ENCODE data around the gene CCDC27. TPM values are rescaled to one million over a fixed set of nuclear protein-coding genes. Genes with fewer than 3 reads are reported as not detected.

CCDC27 gene
- total and polyA plus RNA-seq, 2 of the 13 experiments (the other 11 are each of a cell fraction or from before 2014, with no cell fraction given) = not detected

GRCh38 chr1:3796215-3797061, 44.2 kb downstream of the CCDC27 start, which contains the start of gene LRRC47 (continued):
- TF ChIP-seq ZNF317 (CRISPR knock-in tag; IDR thresholded peaks at IDR 0.05) (no peak), SMAD1 (CRISPR knock-in tag; IDR thresholded peaks at IDR 0.05; ENCODE audit: borderline replicate concordance, low read depth) (peak; percentile 52; the same call in 1 of the 2 replicates), PRPF4 (IDR thresholded peaks at IDR 0.05; ENCODE audit: low read depth, low read length, poor library complexity, severe bottlenecking) (no peak), KLF15 (CRISPR knock-in tag; IDR thresholded peaks at IDR 0.05; ENCODE audit: borderline replicate concordance) (no peak; the same call in 1 of the 2 replicates), ZMYM2 (CRISPR knock-in tag; IDR thresholded peaks at IDR 0.05) (no peak), ZNF24 (IDR thresholded peaks at IDR 0.05) (no peak), FOSL1 (CRISPR knock-in tag; IDR thresholded peaks at IDR 0.05; ENCODE audit: borderline replicate concordance) (no peak), BATF2 (CRISPR knock-in tag; IDR thresholded peaks at IDR 0.05) (0 out of 2 replicates have a peak, but pooled peaks have one; percentile 35), RARG (CRISPR knock-in tag; IDR thresholded peaks at IDR 0.05; ENCODE audit: low read depth) (no peak), ZNF282 (IDR thresholded peaks at IDR 0.05; ENCODE audit: partially characterized antibody) (no peak), ZNF761 (CRISPR knock-in tag; conservative IDR thresholded peaks at IDR 0.05) (no peak), HDAC1 (CRISPR knock-in tag; IDR thresholded peaks at IDR 0.05) (peak; percentile 94), ARID4A (CRISPR knock-in tag; IDR thresholded peaks at IDR 0.05; ENCODE audit: borderline replicate concordance) (peak; percentile 95; the same call in 1 of the 2 replicates), BRF2 (CRISPR knock-in tag; IDR thresholded peaks at IDR 0.05) (no peak), IKZF5 (CRISPR knock-in tag; IDR thresholded peaks at IDR 0.05) (peak; percentile 91; the same call in 1 of the 2 replicates), TSC22D2 (CRISPR knock-in tag; IDR thresholded peaks at IDR 0.05; ENCODE audit: borderline replicate concordance) (no peak), GATAD1 (CRISPR knock-in tag; IDR thresholded peaks at IDR 0.05) (peak; percentile 97), RFXAP (CRISPR knock-in tag; IDR thresholded peaks at IDR 0.05; ENCODE audit: borderline replicate concordance) (peak; percentile 68; the same call in 1 of the 2 replicates), MED1 (CRISPR knock-in tag; IDR thresholded peaks at IDR 0.05) (peak; percentile 72; the same call in 1 of the 2 replicates)
- TF ChIP-seq, protein P1, sequence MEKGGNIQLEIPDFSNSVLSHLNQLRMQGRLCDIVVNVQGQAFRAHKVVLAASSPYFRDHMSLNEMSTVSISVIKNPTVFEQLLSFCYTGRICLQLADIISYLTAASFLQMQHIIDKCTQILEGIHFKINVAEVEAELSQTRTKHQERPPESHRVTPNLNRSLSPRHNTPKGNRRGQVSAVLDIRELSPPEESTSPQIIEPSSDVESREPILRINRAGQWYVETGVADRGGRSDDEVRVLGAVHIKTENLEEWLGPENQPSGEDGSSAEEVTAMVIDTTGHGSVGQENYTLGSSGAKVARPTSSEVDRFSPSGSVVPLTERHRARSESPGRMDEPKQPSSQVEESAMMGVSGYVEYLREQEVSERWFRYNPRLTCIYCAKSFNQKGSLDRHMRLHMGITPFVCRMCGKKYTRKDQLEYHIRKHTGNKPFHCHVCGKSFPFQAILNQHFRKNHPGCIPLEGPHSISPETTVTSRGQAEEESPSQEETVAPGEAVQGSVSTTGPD (CRISPR knock-in tag; IDR thresholded peaks at IDR 0.05) = no peak
